Measurements from ENCODE around the gene SF3B4.
A peak's percentile ranks its signal among the peaks of the same experiment; 100 is the strongest.

SF3B4 gene

DNA sequence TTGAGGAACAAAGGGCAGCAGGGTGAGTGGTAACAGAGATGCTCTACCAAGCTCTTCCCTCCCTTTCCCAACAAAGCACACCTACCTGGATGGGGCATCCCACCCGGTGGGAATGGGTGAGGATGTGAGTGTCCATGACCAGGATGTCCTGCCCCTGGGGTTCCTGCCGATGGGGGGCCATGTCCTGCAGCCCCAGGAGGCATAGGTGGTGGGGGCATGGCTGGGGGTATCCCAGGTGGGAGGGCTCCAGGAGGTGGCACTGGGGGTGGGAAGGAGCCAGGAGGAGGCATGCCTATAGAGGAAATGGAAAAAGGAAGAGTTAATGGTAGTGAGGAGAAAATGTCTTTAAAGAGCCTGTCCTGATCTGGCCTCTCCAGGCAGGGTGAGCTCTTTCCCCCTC is 1.9 kb downstream of the SF3B4 start:
- Mint-ChIP-seq H3K4me1 (peaks cover 24% of the 10 kb centered on the region), H3K27ac (no peak overlapping the region), H3K4me3 (peak overlapping the region; percentile 95)

DNA sequence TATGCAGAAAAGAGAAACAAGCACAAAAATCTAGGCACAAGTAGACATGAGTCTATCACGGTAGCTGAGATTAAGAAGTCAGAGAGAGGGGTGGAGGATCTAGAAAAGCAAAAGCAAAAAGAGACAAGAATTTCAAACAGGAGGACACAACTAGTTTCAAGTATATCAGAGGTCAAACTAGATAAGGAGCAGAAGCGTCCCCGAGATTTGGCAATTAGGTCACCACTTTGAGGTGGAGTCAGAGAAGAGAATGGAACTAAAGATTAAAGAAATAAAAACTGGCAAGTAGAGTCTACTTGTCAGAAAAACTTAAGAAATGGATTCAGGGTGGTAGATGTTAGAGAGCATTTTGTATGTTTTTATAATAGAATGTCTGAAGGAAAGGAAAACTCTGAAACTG is 2.3 kb downstream of the SF3B4 start:
- Mint-ChIP-seq H3K9me3 (no peaks in the 10 kb centered on the region), H3K27ac (no peak overlapping the region), H3K4me3 (peak overlapping the region; percentile 95), H3K27me3 (no peaks in the 10 kb centered on the region), H3K36me3 (peaks cover 45% of the 10 kb centered on the region), H3K4me1 (peaks cover 24% of the 10 kb centered on the region)
- ATAC-seq (ENCODE audit: low read depth) (no peak), DNase-seq (ENCODE audit: low spot score in 2 of 2) (no peak)

More for the DNA sequence above, 1.9 kb downstream of the SF3B4 start:
- DNase-seq (ENCODE audit: low spot score in 2 of 2): no peak
- ATAC-seq (ENCODE audit: low read depth): no peak
- H3K36me3 Mint-ChIP-seq: peaks cover 45% of the 10 kb centered on the region
- peaks cover under 1% of the 10 kb centered on the region for H3K27me3 Mint-ChIP-seq
- no peaks in the 10 kb centered on the region for H3K9me3 Mint-ChIP-seq

DNA sequence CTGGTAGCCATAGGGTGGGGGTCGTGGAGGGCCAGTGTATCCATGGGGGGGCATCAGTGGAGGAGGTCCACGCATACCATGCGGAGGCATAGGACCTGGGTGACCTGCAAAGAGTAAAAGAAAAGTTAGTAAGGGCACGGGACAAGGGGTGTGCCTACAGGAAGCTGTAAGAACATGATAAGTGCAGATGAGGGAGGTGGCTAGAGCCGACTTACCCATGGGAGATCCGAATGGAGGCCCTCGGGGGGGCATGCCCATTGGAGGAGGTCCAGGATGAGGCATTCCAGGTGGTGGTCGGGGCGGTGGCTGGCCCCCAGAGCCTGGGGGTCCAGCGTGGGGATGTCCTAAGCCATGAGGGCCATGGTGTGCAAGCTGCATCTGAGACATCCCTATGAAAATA is 4.0 kb downstream of the SF3B4 start:
- H3K9me3 Mint-ChIP-seq: no peaks in the 10 kb centered on the region
- peaks cover 1% of the 10 kb centered on the region for H3K27me3 Mint-ChIP-seq
- DNase-seq (ENCODE audit: low spot score in 2 of 2): no peak
- H3K36me3 Mint-ChIP-seq: peaks cover 45% of the 10 kb centered on the region
- no peak for ATAC-seq (ENCODE audit: low read depth)
- H3K4me3 Mint-ChIP-seq: no peak overlapping the region
- no peak overlapping the region for H3K27ac Mint-ChIP-seq
- peaks cover 24% of the 10 kb centered on the region for H3K4me1 Mint-ChIP-seq

DNA sequence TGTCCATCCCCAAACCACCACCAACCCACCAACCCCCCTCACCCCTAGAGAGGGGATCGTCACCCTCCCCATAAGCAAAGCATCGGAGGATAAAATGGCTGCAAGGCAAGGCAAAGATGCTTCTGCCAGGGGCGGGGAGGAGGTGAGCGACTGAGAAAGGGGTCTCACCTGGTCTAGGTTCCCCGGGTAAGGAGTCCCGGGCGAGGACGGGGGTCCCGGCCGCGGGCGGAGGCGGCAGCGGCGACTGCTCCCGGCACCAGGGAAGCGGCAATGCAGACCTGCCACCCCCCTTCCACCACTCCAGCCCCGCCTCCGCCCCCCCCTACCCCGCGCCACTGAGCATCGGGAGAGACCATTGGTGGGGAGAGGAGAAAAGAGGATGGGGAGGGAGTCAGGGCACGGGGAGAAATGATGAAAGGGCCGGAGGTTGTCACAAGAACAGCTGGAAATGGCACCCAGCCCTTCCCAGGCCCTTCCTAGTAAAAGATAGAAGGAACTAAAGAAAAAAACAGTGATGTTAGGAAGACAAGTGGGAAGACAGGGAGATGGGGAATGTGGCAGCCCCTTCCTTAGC is 9.9 kb downstream of the SF3B4 start, which contains the start of gene SV2A:
Gene SV2A (minus strand): TSS at position 274 of the 574 bp plus-strand sequence. CDS start 4,004 bp downstream, outside the sequence.
- Mint-ChIP-seq H3K4me1 (peaks cover 23% of the 10 kb centered on the region), H3K27me3 (peaks cover 17% of the 10 kb centered on the region), H3K4me3 (peak within 1 kb of the TSS; percentile 59), H3K27ac (no peak within 1 kb of the TSS), H3K36me3 (peaks cover 9% of the 10 kb centered on the region), H3K9me3 (no peaks in the 10 kb centered on the region)
- no peak for DNase-seq (ENCODE audit: low spot score in 2 of 2)
- peak; percentile 37 for ATAC-seq (ENCODE audit: low read depth)

DNA sequence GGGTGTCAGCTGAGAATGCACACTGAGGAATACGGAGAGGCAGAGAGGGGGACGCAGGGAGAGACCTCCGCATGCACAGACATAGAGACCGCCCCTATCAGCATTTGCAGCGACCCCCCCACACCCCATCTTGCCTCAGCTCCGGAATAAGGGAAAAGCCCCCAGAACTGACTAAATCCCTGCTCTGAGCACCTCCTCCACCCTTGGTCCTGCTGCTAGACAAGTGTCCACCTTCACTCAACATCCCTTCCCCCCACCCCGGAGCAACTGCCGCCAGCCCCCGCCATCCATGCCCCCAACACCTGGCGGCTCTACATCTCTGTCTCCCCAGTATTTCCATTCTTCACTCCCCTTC is 10.7 kb downstream of the SF3B4 start:
- Mint-ChIP-seq H3K4me1 (peaks cover 23% of the 10 kb centered on the region), H3K27ac (no peak overlapping the region), H3K36me3 (peaks cover 4% of the 10 kb centered on the region), H3K27me3 (peaks cover 18% of the 10 kb centered on the region), H3K4me3 (peak overlapping the region; percentile 59), H3K9me3 (no peaks in the 10 kb centered on the region)
- no peak for DNase-seq (ENCODE audit: low spot score in 2 of 2)
- ATAC-seq (ENCODE audit: low read depth): no peak

DNA sequence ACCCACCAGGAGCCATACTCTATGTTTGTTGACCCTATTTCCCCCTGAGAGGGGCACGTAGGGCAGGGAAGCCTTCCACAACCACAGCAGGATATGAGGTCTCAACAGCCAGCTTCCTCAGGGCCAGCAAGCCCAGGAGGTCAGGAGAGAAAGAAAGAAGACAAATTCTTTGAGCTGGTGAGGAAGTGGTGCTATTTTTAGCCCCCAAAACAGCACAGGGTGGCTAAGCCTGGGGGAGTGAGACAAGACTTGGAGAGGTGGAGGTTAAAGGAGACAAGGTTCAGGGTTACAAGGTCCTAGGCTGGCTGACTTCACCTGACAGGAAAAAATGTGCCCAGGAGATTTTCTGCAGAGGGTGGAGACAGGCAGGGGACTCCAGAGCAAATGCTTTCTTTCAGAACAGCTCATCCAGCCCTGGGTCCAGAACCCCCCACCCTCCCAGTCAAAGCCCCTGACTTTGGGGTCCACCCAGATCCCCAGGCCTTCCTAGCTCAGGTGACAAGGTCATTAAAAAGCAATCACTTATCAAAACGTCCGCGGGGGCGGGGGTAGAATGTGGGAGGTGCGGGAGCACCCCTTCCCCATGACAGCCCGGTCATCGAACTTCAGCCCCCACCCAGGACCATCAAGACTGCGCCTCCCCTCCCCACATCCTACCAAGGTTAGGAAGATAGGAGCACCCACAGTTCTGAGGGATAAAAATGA is 11.3 kb downstream of the SF3B4 start:
- H3K4me1 Mint-ChIP-seq: peaks cover 23% of the 10 kb centered on the region
- H3K4me3 Mint-ChIP-seq: peak overlapping the region; percentile 59
- no peak for DNase-seq (ENCODE audit: low spot score in 2 of 2)
- H3K36me3 Mint-ChIP-seq: no peaks in the 10 kb centered on the region
- H3K27me3 Mint-ChIP-seq: peaks cover 21% of the 10 kb centered on the region
- no peak overlapping the region for H3K27ac Mint-ChIP-seq
- H3K9me3 Mint-ChIP-seq: no peaks in the 10 kb centered on the region
- ATAC-seq (ENCODE audit: low read depth): no peak

DNA sequence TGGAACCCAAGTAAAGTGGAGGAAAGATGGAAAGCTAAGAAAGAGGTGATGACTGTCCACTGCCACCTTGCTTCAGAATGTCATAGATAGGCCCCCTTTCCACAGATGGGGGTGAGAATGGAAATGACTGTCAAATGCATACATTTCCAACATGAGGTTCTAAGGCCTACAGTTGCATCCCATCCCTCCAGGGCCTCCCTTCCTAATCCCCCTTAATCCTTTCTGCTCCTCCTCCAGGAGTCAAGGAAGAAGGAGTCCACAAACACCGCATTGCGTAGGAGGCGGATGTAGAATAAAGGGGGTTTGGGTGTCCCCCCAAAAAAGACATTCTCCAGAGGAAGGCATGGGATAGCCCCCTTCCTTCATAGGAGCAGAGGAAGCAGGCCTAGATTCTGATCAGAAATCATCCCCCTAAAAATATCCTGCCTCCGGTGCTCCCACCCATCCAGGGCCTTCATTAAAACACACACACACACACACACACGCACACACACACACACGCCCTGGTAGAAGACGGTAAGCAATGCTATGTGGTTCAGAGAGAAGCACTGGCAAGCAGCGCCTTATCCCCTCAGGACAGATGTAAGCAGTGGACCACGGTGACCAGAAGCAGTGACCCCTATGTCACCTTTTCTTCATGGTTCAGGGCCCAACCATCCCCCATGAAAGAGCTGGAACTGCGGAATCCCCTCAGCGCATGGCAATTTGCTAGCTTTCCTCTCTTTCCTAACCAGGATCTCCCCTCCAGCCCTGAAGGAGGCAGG is 12.0 kb downstream of the SF3B4 start:
- Mint-ChIP-seq H3K4me3 (no peak overlapping the region), H3K36me3 (no peaks in the 10 kb centered on the region), H3K27ac (no peak overlapping the region), H3K4me1 (peaks cover 23% of the 10 kb centered on the region), H3K9me3 (no peaks in the 10 kb centered on the region), H3K27me3 (peaks cover 21% of the 10 kb centered on the region)
- DNase-seq (ENCODE audit: low spot score in 2 of 2) (no peak), ATAC-seq (ENCODE audit: low read depth) (no peak)

DNA sequence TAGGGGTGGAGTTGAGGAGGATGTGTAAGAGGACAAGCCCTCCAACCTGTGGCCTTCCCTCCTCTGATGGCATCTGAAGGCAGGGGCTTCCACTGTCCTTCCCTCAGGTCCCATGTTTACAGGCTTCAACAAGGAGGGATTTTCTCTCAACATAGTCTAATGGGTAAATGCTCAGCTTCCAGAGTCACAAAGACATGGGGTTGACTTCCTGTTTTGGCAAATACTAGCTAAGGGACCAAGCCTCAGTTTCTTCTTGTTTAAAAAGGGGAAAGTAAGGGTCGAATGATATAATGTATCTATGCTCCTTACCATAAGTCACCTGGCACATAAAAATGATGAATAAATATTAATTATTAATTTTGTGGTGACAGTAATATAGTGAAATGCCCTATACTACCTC is 13.1 kb downstream of the SF3B4 start:
- no peak overlapping the region for H3K4me3 Mint-ChIP-seq
- H3K27me3 Mint-ChIP-seq: peaks cover 21% of the 10 kb centered on the region
- peaks cover 23% of the 10 kb centered on the region for H3K4me1 Mint-ChIP-seq
- H3K9me3 Mint-ChIP-seq: no peaks in the 10 kb centered on the region
- H3K36me3 Mint-ChIP-seq: no peaks in the 10 kb centered on the region
- ATAC-seq (ENCODE audit: low read depth): no peak
- DNase-seq (ENCODE audit: low spot score in 2 of 2): no peak
- no peak overlapping the region for H3K27ac Mint-ChIP-seq

DNA sequence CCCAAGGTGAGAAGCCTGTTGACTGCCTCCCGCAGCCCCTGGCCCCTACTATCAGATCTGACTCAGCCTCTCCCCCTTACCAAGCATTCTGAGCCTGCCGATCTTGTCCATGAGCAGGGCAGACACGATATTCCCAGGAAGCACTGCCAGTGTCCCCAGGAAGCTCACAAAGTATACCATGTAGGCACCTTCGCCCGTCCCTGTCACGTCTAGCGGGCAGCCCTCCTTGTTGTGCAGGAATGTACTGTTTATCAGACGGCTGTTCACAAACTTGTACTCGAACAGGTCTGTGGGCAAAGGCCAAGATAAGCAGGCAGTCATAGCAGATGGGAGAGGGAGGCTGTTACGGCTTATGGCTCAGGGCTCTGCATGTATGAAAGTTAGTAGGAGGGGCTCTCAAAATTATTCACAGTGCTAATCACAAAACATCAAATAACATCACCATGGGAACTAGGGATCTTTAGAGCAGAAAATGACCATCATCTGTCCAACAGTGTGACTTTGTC is 21.0 kb downstream of the SF3B4 start:
- Mint-ChIP-seq H3K4me1 (no peaks in the 10 kb centered on the region), H3K27ac (no peak overlapping the region)
- ATAC-seq (ENCODE audit: low read depth): no peak

DNA sequence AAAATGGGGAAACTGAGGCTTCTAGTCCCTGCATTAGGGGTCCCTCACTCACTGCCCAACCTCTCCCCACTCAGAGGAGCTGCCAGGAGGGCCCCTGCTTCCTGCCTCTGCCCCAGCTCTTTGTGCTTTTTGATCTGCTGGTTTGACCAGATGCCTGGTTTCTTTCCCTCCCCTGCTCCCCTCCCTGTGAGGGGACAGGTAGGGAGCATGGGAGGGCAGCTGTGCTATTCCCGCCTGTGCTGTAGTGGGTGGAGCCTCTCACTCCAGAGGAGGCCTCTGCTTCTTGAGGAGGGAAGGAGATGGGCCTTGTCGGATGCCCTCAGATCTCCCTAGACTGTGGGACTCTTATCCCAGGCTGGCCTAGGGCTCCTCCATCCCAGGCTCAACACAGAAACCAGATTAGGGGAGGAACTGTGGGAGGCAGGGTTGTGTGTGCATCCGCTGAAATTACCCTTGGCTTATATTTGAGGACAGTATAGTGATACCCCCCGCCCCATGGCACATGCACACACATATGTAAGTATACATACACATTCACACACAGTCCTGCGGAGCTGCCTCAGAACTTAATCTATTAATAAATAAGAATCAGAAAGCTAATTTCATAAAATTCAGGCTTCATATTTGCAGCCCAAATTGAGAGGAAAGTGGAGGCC is 23.6 kb downstream of the SF3B4 start:
- DNase-seq (ENCODE audit: low spot score in 2 of 2): no peak
- H3K36me3 Mint-ChIP-seq: peaks cover 2% of the 10 kb centered on the region
- H3K27me3 Mint-ChIP-seq: peaks cover 10% of the 10 kb centered on the region
- H3K4me1 Mint-ChIP-seq: peaks cover 8% of the 10 kb centered on the region
- ATAC-seq (ENCODE audit: low read depth): no peak
- no peak overlapping the region for H3K4me3 Mint-ChIP-seq
- no peak overlapping the region for H3K27ac Mint-ChIP-seq
- no peaks in the 10 kb centered on the region for H3K9me3 Mint-ChIP-seq

More for the DNA sequence above, 21.0 kb downstream of the SF3B4 start:
- Mint-ChIP-seq H3K4me3 (no peak overlapping the region), H3K36me3 (peaks cover 2% of the 10 kb centered on the region), H3K27me3 (peaks cover 14% of the 10 kb centered on the region), H3K9me3 (no peaks in the 10 kb centered on the region)
- DNase-seq (ENCODE audit: low spot score in 2 of 2): no peak

DNA sequence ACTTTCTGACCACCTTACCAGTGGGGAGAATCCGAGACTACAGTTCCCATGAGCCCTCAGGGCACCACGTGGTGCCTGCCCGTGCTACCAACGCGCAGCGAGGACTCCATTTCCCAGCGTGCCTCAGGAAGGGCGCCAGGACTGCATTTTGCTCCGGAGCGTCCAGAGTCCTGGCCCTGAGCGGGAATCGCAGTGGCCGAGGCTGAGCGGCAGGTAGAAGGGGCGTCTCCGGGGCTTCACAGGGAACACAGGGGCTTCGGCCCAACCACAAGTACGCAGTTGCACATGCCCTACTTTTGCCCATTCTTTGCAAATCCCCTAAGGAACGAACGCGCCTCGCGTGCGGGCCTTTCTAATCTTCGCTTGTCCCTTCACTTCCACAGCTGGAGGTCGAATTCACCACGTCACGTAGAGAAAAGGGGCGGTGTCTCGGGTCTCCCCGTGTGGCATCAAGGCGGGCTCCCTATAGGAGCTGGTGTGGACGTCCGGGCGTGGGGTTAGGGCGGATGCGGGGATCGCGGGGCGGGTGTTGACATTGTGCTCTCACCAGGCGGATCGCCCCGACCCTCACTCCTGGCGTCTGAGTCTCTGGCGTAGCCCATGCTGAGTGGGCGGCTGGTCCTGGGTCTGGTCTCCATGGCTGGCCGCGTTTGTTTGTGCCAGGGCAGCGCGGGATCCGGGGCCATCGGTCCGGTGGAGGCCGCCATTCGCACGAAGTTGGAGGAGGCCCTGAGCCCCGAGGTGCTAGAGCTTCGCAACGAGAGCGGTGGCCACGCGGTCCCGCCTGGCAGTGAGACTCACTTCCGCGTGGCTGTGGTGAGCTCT is 27.9 kb downstream of the SF3B4 start, which contains the start of gene BOLA1:
Gene BOLA1 (plus strand): TSS at position 109 of the 825 bp plus-strand sequence. CDS start 492 bp downstream, at position 601.
- no peaks in the 10 kb centered on the region for H3K9me3 Mint-ChIP-seq
- DNase-seq (ENCODE audit: low spot score in 2 of 2): peak; percentile 61 to 75
- H3K4me1 Mint-ChIP-seq: peaks cover 9% of the 10 kb centered on the region
- H3K27ac Mint-ChIP-seq: peak within 1 kb of the TSS; percentile 80
- no peaks in the 10 kb centered on the region for H3K27me3 Mint-ChIP-seq
- ATAC-seq (ENCODE audit: low read depth): peak; percentile 100
- H3K4me3 Mint-ChIP-seq: peak within 1 kb of the TSS; percentile 90
- peaks cover 2% of the 10 kb centered on the region for H3K36me3 Mint-ChIP-seq

DNA sequence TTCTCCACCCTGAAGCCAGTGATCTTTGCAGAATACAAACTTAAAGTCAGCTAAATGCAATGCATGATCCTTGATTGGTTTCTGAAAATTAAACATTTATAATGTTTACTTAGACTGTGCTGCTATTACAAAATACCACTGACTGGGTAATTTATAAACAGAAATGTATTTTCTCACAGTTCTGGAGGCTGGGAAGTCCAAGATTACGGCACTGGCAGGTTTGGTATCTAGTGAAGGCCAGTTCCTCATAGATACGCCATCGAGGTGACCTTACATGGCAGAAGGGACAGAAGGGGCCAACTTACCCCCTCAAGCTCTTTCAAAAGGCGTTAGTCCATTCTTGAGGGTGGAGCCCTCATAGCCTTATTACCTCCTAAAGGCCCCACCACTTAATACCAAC is 31.0 kb downstream of the SF3B4 start:
- DNase-seq (ENCODE audit: low spot score in 2 of 2): no peak
- Mint-ChIP-seq H3K4me1 (peaks cover 9% of the 10 kb centered on the region), H3K9me3 (peaks cover 2% of the 10 kb centered on the region), H3K36me3 (no peaks in the 10 kb centered on the region), H3K27ac (no peak overlapping the region), H3K27me3 (no peaks in the 10 kb centered on the region), H3K4me3 (no peak overlapping the region)
- no peak for ATAC-seq (ENCODE audit: low read depth)

DNA sequence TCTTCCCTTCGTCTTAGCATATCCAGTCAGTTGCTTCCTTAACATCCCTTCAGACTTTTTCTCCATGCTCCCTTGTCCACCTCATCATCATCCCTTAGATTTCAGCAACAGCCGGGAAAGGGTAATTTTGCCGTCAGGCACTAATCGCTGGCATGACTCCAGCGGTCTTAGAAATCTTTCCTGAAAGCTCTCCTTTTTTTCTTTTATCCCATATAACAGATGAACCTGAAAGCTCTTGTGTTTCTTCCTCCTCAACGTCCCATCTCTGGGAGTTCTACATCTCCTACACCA is 38.7 kb downstream of the SF3B4 start:
- Mint-ChIP-seq H3K27me3 (no peaks in the 10 kb centered on the region), H3K36me3 (no peaks in the 10 kb centered on the region), H3K4me1 (no peaks in the 10 kb centered on the region), H3K9me3 (no peaks in the 10 kb centered on the region), H3K27ac (no peak overlapping the region), H3K4me3 (no peak overlapping the region)
- DNase-seq (ENCODE audit: low spot score in 2 of 2): no peak
- ATAC-seq (ENCODE audit: low read depth): no peak

All from memory B cell (primary cell).